ENCODE results near the gene CST9L.
A peak's percentile ranks its signal among the peaks of the same experiment; 100 is the strongest.

The CST9L gene

DNA sequence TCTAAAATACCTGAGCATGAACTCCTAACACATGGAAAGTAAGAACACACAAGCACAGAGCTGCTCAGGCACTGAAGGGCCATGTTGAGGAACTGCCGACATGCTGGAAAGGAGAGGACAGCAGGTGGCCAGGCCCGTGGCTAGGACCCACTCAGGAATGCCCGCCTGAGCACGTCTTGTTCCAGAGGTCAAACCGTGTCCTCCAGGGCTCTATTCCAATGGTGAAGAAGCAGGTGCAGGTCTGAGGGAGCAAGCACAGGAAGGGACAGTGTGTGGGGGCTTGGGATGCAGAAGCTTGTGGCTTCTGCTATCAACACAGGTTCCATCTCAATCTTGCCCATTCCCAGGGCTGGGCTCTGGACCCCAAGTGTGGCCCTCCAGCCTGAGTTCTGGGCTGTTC, 20.7 kb downstream of the CST9L start:
- no peak for DNase-seq

DNA sequence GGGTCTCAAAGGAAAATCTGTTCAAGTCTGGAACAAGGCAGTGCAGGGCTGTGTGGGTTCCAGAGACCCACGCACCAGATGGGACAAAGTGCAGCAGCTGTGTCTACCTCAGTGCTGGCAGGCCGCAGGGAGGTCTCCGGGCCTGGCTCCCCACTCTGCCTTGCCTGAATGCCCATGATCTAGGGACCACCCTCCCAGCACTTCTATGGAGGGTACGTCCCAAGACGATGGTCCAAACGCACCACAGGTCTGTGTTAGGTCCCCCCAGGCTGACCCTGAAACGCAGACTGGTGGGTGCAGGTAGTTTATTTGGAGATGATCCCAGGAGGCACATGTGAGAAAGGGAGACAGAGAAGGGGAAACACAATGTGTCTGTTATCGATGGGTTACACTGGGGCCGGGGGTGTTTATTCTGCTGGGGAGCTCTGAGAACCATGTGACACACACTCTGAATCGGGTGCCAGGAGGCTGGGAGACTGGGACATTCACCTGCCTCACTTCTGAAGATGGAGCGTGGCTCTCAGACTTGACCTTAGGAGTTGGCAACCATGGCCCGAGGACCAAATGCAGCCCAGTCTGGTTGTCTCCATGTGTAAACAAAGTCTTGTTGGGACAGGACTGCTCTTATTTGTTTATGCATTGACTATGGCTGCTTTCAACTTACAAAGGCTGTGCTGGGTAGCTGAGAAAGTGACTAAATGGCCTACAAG, 21.7 kb downstream of the CST9L start:
- no peak for DNase-seq

DNA sequence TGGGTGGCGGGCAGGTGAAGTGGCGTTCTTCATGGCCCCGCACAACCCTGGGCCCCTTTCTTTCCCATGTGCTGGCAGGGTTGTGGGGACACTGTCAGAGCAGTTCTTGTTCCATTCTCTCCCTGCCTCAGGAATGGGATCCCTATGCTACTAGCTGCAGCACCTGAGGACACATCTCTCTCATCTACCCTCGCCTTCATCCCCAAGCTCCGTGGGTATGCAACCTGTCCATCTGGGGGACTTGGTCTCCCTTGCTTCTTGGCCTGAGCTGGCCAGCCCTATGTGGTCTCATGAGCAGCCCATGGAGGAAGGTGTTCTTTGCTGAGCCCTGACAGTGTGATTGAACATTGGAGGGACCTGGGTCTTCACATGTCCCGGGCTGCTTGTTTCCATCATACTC, 24.2 kb downstream of the CST9L start:
- no peak for DNase-seq

DNA sequence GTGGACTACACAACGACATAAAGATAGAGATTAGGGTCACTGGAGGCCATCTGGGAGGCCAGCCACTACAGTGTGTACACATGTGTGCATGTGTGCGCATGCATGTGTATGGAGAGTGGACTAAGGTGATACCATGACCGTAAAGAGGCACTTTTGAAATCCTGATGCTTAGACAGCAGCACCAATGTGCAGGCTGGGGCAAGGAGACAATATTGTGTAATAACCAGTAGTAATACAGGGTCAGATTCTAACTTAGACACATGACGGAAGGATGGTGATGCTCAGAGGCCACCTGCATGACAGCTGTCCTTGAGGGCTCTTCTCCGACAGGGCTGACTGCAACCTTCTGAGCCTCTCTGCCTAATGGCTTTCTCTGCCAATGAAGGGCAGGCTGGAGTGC, 25.5 kb downstream of the CST9L start:
- DNase-seq: no peak

GRCh38 chr20:23541776-23542175, 26.5 kb downstream of the CST9L start:
- DNase-seq: no peak

- DNase-seq: peak in 2 of 51 donors; percentile 2
Measured at GRCh38 chr20:23541330-23541729, 27.0 kb downstream of the CST9L start.

DNA sequence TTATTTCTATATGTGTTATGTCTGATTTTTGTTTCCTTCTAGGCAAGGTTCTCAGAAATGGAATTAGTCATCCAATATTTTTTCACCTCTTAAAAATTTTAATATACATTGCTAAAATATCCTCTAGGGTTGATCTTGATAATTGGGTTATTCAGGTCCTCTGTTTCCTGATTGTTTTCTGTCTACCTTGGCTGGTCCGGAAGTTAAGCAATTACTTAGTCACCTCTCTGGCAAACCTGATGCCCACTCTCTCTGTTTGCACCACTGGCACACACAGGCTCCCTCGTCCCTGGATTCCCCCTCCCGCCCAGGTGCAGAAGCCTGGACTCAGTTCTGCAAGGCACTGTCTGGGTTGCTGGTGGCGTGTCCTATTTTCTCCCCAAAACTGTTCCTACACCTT, 27.7 kb downstream of the CST9L start:
- DNase-seq: no peak

DNA sequence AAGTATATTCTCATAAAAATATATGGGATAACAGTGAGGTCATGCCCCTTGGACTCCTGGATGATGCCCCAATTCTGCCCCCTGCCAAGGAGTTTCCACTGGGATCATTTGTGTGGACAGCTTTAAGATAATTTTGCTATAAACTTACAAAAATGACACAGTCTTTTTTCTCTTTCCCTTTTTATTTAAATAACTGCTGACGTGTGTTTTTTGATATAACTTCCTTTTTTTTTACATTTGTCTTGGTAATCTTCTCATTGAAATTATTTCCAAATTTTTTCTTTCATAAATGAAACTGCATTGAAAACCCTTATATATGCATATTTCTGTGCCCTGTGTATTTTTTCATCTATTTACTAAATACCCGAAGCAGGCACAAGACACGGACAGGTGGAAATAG, 31.3 kb downstream of the CST9L start:
- DNase-seq: no peak

DNA sequence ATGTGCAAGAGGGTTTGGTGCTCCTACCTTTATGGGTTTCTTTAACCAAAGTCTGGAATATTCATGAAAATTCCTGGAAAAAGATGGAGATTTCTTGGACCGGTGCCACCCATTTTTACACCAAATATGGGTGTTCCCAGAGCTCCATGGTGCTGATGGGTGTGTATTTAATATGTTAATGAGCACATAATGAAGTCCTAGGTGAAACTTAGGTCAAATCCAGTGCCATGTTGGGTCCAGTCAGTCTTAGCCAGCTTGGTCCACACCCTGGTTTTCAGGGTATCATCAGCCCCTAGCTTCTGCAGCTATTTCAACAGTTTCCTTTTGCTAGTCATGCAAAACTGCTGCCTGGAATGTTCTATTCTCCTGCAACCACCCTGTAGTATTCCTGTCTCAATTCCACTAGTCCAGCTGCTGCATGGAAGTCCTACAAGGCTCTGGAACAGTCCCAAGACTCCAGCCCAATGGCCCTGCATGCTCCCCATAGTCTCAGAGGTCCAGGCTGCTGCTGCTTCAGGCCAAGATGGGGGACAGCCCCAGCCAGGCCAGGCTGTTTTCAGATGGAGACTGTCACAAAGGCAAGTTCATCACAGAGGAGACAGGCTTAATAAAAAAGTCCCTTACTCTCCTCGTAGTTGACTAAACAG, 31.8 kb downstream of the CST9L start:
- DNase-seq: no peak

DNA sequence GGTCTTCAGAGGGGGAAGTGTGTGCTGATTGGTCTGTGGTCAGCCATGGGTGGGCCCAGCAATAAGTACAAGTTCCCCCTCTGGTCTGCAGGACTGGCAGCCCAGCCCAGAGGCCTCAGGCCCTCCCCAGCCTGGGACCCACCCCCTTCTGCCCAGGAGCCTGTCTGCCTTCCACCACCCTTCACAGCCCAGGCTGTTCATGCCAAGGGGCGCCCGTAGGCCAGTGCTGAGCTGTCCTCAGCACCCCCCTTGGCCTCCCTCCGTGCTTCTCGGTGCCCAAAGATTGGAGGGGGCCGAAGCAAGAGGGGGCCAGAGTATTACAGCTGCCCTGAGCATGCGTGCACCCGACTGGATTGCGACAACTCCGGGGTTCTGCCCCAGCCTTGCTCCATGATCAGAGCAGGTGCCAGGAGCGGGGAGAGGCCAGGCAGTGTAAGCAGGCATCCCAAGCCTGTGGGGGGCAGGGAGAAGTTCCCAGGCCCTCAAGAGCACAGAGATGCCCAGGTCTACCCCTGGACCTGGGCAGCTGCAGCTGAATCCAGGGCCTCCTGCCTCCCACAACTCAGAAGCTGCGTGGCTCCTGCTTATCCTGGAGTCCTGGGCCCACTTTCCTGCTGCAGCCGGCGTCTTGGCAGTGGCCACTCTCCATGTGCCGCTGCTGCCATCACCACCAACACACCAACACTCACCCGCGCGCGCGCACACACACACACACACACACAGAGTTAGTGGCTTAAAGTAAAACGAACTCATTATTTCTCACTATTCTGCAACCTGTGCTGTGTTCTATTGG, 33.3 kb downstream of the CST9L start:
- no peak for DNase-seq

GRCh38 chr20:23533161-23533560, 35.1 kb downstream of the CST9L start:
- no peak for DNase-seq

DNA sequence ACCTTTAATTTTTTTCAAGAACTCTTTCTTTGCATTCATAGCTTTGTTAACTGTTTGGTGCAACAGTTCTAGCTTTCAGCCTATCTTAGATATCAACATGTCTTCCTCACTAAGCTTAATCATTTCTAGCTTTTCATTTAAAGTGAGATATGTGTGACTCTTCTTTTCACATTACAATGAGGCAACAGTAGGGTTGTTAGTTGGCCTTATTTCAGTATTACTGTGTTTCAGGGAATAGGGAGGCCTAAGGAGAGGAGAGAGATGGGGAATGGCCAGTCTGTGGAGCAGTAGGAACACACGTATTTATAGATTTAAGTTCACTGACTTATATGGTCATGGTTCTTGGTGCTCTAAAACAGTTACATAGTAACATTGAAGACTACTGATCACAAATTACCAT, 35.8 kb downstream of the CST9L start:
- no peak for DNase-seq

DNA sequence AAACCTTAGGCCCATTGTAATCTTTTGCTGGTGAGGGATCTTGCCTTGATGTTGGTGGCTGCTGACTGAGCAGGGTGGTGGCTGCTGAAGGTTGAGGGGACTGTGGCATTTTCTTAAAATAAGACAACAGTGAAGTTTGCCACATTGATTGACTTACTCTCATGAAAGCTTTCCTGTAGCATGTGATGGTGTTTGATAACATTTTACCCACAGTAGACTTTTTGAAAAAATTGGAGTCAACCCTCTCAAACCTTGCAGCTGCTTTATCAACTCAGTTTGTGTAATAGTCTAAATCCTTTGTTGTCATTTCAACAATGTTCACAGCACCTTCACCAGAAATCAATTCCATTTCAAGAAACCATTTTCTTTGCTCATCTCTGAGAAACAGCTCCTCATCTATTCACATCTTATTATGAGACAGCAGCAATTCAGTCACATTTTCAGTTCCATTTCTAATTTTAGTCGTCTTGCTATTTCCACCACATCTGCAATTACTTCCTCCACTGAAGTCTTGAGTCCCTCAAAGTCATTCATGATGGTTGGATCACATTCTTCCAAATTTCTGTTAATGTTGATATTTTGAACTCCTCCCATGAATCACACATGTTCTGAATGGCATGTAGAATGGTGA, 37.2 kb downstream of the CST9L start:
- DNase-seq: no peak

DNA sequence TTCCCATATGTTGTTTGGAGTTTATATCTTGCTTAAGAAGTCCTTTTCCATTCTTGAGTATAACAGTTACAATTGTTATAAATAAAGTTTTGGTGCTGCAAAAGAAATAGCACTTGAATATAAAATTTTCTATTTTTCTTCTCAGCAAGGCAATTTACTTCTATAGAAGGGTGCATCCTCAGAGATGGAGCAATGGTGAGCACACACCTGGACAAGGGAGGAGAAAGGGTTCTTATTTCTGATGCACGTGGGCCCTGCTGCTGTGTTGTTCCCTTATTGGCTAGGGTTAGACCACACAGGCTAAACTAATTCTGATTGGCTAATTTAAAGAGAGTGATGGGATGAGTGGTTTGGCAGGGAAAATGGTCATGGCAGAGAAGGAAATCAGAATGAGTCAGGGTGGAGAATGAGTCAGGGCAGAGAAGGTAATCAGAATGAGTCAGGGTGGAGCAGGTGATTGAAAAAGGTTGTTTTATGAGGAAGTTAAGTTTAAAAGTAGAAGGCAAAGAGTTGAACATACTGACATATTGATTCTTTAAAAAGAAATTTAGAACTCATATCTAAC, 39.3 kb downstream of the CST9L start:
- DNase-seq: no peak

GRCh38 chr20:23526850-23527249, 41.4 kb downstream of the CST9L start:
- no peak for DNase-seq

GRCh38 chr20:23524146-23524545, 44.1 kb downstream of the CST9L start:
- no peak for DNase-seq

GRCh38 chr20:23520185-23520584, 48.1 kb downstream of the CST9L start:
- DNase-seq: no peak

DNA sequence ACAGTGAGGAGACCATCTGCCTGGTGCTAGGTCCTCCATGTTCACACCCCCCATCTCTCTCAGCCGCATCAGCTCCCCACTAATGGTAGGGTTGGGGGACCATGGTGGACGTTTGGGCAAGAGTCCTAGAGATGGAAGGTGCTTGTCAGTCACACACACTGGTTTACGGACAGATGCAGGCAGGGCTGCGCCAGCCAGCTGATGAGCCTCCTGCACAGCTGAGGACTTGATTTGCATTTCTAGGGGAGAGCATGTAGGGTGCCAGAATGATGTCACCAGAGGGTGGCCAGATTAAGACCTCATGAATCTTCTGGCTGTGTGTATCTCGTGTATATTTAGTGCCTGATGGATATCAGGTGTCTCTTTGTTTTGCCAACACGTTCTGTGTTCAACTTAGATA, 48.7 kb downstream of the CST9L start:
- no peak for DNase-seq

GRCh38 chr20:23517719-23518118, 50.6 kb downstream of the CST9L start:
- DNase-seq: no peak

DNA sequence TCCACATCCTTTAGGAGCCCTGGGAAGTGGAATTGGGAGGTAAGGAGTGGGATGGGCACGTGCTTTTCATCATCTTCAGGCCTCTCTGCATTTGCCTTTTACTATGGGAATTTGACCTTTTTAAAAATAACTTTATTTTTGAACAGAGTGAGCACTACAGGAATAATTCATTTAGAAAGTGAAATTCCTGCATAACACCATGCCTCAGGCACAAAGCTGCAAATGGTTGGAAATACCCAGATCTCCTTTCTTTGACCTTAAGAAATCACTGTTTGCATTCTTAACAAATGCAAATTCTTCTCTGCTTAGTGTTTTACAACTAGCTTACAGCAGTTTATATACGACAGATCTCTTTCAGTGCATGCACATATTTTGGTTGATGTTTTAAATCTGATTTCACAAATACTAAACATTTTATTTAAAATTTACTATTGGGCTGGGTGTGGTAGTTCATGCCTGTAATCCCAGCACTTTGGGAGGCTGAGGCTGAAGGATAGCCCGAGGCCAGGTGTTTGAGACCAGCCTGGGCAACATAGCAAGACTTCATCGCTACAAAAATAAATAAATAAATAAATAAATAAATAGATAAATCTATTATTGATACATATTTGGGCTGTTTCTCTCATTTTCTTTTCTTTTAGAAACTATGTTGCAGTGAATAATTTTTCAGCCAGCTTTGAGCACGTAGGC, 52.9 kb downstream of the CST9L start:
- no peak for DNase-seq

DNA sequence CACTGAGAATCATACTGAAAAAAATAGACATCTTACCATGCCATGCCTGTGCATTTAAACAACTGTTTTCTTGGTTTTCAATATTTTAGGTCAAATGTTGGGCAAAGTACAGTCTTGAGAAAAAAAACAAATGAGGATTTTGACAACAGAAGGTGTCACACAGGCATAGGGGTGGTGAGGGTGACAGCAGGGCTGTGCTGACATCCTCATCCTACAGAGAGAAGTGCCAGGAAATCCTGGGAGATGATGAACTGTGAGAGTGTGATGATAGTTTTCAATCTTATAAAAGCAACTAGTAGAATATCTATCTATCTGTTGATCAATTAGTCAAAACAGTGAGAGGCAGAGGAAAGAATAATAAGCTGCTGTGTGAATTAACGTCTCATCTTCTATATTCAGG, 53.4 kb downstream of the CST9L start:
- DNase-seq: no peak

All from hypothalamus (tissue), 51 donors.